ENCODE measurements around the gene NHLH2.

The NHLH2 gene

GRCh38 chr1:115837740-115838421 lies 3.0 kb downstream of the NHLH2 start:
- no peak for DNase-seq

GRCh38 chr1:115837341-115837739 lies 3.6 kb downstream of the NHLH2 start:
- DNase-seq = no peak

GRCh38 chr1:115833856-115834255 lies 7.1 kb downstream of the NHLH2 start:
- DNase-seq = no peak

- no peak for DNase-seq
Observed at GRCh38 chr1:115832651-115833050, 8.3 kb downstream of the NHLH2 start.

DNA sequence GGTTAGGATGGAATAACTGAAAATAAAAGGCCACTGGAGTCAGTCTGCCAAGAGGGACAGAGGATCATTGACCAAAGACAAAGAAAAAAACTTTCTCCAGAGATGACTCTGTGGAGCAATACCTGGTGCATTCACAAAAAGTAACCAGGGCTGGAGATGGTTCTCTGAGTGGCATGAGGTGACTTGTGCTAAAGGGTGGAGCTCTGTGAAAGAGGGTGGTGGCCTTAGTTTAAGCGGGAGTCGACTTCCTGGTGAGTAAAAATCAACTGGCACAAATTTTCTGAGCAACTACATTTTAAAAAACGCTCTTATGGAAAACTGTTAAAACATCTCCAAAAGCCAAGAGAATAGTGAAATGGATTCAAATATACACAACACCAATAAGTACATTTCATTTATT lies 10.0 kb downstream of the NHLH2 start:
- no peak for DNase-seq

- no peak for DNase-seq
Observed at GRCh38 chr1:115829947-115830346, 11.0 kb downstream of the NHLH2 start.

GRCh38 chr1:115829023-115829674 lies 11.8 kb downstream of the NHLH2 start:
- no peak for DNase-seq

GRCh38 chr1:115828101-115829022 lies 12.6 kb downstream of the NHLH2 start:
- DNase-seq = no peak

GRCh38 chr1:115827452-115828044 lies 13.4 kb downstream of the NHLH2 start:
- DNase-seq = no peak

- DNase-seq = no peak
Observed at GRCh38 chr1:115826628-115827027, 14.3 kb downstream of the NHLH2 start.

DNA sequence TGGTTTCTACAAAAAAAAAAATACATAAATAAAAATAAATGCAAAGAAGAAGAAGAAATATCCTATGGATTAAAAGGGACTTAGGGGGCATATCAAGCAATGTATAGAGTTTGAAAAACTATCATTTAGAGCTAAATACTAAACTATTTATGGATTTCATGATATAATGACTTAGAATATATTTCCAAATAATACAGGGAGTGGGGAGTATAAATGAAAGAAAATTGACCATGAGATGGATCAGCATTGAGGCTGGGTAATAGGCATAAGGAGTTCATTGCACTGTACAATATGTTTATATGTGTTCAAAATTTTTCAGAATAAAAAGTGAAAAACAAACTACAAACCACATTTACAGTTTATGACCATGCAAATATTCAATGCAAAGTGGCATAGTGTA lies 18.8 kb downstream of the NHLH2 start:
- DNase-seq = no peak

DNA sequence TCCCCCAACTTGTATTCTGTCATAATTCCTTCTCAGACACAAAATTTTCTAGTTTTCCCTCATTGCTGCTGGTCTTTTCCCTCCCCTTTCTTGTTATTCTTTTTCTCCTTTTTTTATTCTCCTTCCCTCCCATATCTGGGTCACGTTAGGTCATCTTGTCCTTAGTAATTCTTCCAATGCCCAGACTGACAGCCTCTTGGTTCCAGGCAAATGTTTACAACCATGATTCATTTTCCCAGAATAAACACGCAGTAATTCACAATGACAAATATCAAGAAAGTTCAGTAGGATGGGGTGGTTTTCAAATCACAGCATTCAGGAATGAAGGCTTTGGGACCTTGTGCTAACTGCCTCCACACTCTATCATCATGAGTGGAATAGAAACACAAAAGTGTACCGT lies 25.2 kb downstream of the NHLH2 start:
- no peak for DNase-seq

DNA sequence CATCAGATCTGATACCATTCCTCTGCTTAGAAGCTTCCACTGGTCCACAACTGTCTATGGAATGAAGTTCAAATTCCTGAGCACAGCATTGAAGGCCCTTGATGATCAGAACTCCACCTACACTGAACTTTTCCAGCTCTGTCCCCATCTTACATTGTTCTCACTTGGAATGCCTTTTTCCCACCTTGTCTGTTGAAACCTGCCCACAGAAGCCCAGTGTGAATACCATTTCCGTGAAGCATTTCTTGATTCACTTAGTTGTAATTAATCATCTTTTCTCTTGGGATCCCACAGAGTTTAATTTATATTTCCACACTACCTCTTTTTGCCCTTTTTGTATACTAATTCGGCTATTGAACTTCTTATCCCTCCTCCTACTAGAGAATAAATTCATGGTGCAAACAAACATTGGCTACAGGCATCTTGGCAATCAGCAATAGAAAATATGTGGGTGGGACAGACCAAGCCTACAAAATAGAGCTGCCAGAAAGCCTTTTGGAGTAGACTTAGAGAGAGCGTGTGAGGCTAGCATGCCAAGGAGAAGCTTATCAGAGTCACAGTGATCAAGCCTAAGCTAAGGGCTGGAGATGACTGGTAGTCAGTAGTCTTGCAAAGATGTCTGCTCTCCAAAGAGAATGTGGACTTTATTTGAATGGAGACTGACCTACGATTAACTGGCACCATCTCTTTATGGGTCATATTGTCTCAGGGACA lies 26.1 kb downstream of the NHLH2 start:
- DNase-seq = no peak

- DNase-seq = no peak
Observed at GRCh38 chr1:115813727-115814126, 27.2 kb downstream of the NHLH2 start.

DNA sequence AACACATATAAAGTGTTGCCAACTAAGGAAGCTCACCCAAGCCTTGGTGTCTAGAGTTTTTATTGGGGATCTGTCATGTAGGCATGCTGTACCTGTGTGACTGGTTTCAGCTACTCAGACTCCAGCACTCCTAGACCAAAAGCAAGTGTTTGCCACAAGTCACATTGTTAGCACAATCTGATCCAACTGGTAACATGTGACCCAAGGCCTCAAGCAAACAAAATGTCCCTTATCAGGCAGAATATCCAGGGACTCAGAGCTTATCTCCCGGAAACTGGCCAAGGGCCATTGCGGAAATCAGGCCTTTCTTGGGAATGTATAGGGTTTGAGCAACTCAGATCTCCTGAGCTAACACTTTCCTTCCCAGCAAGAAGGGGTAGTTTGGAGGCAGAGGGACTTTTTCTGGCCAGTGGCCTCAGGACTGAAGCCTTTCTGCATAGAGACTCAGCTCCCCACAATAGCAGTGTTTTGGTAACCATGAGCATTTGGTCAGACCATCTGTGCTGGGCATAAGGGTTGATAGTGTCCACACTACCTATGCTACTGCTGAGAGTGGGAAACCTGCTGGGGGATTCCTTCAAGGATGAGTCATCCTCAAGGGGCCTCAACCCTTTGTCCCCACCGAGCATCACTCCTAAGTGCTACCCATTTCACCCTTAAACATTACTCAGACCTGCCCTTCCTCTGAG lies 29.6 kb downstream of the NHLH2 start:
- DNase-seq = no peak

GRCh38 chr1:115810609-115811008 lies 30.3 kb downstream of the NHLH2 start:
- no peak for DNase-seq

DNA sequence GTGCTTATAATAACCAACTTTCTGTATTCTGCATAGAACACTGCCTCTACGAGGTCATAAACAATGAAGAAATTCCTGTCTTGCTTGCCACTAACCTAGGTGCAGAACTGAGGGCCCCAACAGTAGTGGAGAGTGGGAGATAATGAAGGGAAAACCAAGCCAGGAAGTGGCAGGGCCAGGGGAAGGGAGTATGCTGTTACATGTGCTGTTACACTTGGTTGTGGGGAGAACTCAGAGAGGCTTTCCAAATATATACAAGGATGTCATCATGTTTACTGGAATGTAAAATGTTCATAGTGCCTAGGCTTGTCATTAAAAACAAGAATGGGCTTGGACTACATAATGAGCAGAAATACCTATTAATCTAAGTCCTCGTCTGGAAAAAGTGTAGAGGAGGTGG lies 31.1 kb downstream of the NHLH2 start:
- no peak for DNase-seq

DNA sequence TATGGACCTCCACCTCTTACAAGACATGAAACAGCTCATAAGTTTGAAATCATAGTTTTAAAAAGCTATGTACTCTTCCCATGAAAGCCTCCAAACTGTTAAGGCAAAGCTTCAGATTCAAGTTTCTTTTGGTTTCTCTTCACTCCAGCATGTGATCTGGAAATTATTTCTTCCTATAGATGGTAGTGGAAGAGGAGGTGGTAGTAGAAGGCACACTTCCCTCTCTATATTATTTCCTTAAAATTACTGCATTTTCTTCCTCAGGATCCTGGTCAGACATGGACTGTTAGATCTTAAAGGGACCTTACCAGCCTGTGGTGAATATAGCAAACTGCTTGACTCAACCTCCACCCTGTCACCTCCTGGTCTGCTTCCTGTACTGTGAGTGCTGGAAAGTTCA lies 31.9 kb downstream of the NHLH2 start:
- DNase-seq = no peak

DNA sequence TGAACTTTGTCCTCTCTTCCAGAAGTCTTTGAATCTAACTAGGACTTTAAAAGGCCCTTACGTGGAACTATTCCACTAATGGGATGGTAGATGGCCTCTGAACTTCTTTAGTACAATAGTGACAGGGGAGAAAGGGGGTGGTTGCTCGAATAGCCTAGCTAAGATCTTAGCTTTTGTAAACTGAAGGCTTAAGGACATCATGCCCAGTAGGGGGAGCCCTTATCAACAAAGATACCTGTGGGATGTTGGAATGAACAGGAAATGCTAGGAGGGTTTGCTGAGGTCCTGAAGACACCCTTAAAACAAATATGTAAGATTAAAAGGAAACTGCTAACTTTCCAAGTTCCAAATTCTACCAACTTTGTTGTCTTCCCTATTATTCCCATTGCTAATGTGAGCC lies 33.2 kb downstream of the NHLH2 start:
- peak; percentile 47 for DNase-seq

- no peak for DNase-seq
Observed at GRCh38 chr1:115805597-115805996, 35.3 kb downstream of the NHLH2 start.

DNA sequence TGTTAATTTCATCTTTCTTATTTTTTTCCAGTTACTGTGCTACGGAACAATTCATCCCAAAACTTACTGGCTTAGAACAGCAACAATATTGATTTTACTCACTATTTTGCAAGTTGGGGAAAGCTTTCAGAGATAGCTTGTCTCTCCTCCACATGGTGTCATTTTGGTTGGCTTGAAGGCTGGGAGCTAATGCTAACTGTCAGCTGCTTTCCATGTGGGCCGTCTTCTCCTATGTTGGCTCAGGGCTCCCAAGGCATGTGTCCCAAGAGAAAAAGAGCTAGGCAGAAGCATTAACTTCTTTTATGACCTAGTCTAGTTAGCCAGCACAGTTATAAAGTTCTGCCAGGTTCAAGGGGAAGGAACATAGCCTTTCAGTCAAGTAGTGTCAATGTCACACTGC lies 38.5 kb downstream of the NHLH2 start:
- no peak for DNase-seq

- no peak for DNase-seq
Observed at GRCh38 chr1:115797486-115797885, 43.4 kb downstream of the NHLH2 start.

All from CD4-positive, alpha-beta T cell treated with Interleukin-12 subunit alpha and Interleukin-12 subunit beta, for 1 hour (primary cell).